ENCODE measurements around the gene FAM234A. TPM values are rescaled to one million over a fixed set of nuclear protein-coding genes. Genes with fewer than 3 reads are reported as not detected.

The FAM234A gene
- polyA plus RNA-seq, 1 experiment: 42.7 TPM

GRCh38 chr16:287981-288920, 53.6 kb downstream of the FAM234A start:
- no peak for DNase-seq (ENCODE audit: low read depth, low spot score)
- Histone ChIP-seq H3K27ac (ENCODE audit: low read depth, low read length) (no peak overlapping the region), H3K9me3 (ENCODE audit: control insufficient read depth, insufficient read depth, low read length) (peaks cover 25% of the 10 kb centered on the region), H3K27me3 (ENCODE audit: control insufficient read depth, insufficient read depth, low read length) (no peaks in the 10 kb centered on the region), H3K4me3 (ENCODE audit: low read depth, low read length) (no peak overlapping the region)
- TF ChIP-seq CTCF (IDR thresholded peaks at IDR 0.05; ENCODE audit: low read depth, low read length): no peak
- ChIA-PET POLR2A (no interaction called here), CTCF (no interaction called here)

- CTCF ChIA-PET: no interaction called here
- no peak overlapping the region for H3K4me3 ChIP-seq (ENCODE audit: low read depth, low read length)
- POLR2A ChIA-PET: no interaction called here
- no peak overlapping the region for H3K27ac ChIP-seq (ENCODE audit: low read depth, low read length)
- H3K27me3 ChIP-seq (ENCODE audit: control insufficient read depth, insufficient read depth, low read length): no peaks in the 10 kb centered on the region
- DNase-seq (ENCODE audit: low read depth, low spot score): no peak
- H3K9me3 ChIP-seq (ENCODE audit: control insufficient read depth, insufficient read depth, low read length): peaks cover 21% of the 10 kb centered on the region
- no peak for TF ChIP-seq CTCF (IDR thresholded peaks at IDR 0.05; ENCODE audit: low read depth, low read length)
Observed at GRCh38 chr16:289395-289997, 54.9 kb downstream of the FAM234A start.

- TF ChIP-seq CTCF (IDR thresholded peaks at IDR 0.05; ENCODE audit: low read depth, low read length): no peak
- Histone ChIP-seq H3K4me3 (ENCODE audit: low read depth, low read length) (no peak overlapping the region), H3K9me3 (ENCODE audit: control insufficient read depth, insufficient read depth, low read length) (peaks cover 14% of the 10 kb centered on the region), H3K27ac (ENCODE audit: low read depth, low read length) (no peak overlapping the region), H3K27me3 (ENCODE audit: control insufficient read depth, insufficient read depth, low read length) (no peaks in the 10 kb centered on the region)
- CTCF ChIA-PET: no interaction called here
- POLR2A ChIA-PET: no interaction called here
- DNase-seq (ENCODE audit: low read depth, low spot score): no peak
Observed at GRCh38 chr16:290015-290680, 55.5 kb downstream of the FAM234A start.

GRCh38 chr16:290681-291405, 56.2 kb downstream of the FAM234A start:
- Histone ChIP-seq H3K4me3 (ENCODE audit: low read depth, low read length) (no peak overlapping the region), H3K27ac (ENCODE audit: low read depth, low read length) (no peak overlapping the region), H3K27me3 (ENCODE audit: control insufficient read depth, insufficient read depth, low read length) (no peaks in the 10 kb centered on the region), H3K9me3 (ENCODE audit: control insufficient read depth, insufficient read depth, low read length) (peaks cover 8% of the 10 kb centered on the region)
- no peak for TF ChIP-seq CTCF (IDR thresholded peaks at IDR 0.05; ENCODE audit: low read depth, low read length)
- ChIA-PET POLR2A (no interaction called here), CTCF (no interaction called here)
- DNase-seq (ENCODE audit: low read depth, low spot score): no peak

Data from AG04450 (cell line).